ENCODE measurements around the gene TP53BP2.
A peak's percentile ranks its signal among the peaks of the same experiment; 100 is the strongest.
"Not testable (repeated sequence)": the region's sequence is repeated elsewhere in the genome, so short reads cannot be mapped to it uniquely, and the experiment has no call there.

TP53BP2 gene, protein sequence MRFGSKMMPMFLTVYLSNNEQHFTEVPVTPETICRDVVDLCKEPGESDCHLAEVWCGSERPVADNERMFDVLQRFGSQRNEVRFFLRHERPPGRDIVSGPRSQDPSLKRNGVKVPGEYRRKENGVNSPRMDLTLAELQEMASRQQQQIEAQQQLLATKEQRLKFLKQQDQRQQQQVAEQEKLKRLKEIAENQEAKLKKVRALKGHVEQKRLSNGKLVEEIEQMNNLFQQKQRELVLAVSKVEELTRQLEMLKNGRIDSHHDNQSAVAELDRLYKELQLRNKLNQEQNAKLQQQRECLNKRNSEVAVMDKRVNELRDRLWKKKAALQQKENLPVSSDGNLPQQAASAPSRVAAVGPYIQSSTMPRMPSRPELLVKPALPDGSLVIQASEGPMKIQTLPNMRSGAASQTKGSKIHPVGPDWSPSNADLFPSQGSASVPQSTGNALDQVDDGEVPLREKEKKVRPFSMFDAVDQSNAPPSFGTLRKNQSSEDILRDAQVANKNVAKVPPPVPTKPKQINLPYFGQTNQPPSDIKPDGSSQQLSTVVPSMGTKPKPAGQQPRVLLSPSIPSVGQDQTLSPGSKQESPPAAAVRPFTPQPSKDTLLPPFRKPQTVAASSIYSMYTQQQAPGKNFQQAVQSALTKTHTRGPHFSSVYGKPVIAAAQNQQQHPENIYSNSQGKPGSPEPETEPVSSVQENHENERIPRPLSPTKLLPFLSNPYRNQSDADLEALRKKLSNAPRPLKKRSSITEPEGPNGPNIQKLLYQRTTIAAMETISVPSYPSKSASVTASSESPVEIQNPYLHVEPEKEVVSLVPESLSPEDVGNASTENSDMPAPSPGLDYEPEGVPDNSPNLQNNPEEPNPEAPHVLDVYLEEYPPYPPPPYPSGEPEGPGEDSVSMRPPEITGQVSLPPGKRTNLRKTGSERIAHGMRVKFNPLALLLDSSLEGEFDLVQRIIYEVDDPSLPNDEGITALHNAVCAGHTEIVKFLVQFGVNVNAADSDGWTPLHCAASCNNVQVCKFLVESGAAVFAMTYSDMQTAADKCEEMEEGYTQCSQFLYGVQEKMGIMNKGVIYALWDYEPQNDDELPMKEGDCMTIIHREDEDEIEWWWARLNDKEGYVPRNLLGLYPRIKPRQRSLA

DNA sequence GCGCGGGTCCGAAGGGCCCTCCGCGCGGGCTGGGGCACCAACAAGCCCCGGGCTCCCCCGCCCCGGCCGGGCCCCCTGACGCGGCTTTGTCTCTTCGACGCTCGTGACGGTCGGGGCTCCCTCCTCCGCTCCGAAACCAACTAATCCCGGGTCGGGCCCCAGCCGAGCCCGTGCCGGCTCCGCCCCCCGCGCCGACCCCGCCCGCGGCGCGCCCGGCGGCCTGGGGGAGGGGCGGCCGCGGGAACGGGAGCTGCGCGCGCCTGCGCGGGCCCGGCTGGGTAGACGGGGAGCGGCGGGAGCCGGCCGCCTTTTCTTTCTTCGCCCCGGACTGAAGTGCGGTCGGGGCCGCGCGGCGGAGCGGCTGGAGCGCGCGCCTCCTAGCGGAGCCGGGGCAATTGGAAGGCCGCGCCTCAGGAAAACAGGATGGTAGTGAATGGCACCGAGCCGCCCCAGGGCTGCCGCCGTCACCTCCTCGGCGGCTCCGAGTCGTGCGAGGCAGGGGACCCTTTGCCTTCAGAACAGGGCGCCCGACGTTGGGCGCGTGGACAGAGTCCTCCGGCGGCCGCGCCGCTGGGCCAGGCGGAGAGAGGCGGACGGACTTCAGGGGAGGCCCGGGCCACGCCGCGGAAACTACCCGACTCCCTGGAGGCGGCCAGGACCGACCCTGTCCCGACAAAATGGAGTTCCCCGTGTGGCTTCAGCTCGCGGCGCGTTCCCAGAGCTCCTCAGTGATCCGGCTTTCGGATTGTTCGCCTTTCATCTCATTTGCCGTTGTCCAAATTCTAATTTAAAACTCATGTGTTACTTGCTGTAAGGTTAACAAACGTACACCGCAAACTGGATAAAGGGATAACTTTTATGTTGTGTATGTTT lies at the start of gene TP53BP2:
TSS of gene TP53BP2 (minus strand) at position 138 of the 873 bp plus-strand sequence. CDS start 267 bp downstream, outside the sequence.
- DNase-seq (ENCODE audit: low read depth, low spot score), result peak; percentile 69

DNA sequence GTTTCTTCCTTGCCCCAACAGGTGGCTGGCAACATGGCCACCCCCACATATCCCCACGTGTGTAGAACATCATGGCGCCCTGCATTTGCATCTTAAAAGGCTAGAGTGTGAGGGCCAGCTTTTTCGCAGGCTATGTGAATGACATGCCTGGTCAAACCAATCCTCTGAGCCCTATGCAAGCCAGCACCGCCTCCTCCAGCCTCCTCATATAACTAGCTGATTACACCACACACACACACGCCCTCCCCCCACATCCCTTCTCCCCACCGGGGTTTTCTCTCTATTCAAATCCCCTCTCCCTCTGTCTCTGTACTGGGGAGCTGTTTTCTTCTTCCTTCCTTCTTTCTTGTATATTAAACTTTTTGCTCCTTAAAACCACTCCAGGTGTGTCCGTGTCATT lies 44.7 kb upstream of the TP53BP2 start:
- DNase-seq (ENCODE audit: low read depth, low spot score), result not testable (repeated sequence)

- not testable (repeated sequence) for DNase-seq (ENCODE audit: low read depth, low spot score)
Measured at GRCh38 chr1:223889319-223889718, 43.6 kb upstream of the TP53BP2 start.

DNA sequence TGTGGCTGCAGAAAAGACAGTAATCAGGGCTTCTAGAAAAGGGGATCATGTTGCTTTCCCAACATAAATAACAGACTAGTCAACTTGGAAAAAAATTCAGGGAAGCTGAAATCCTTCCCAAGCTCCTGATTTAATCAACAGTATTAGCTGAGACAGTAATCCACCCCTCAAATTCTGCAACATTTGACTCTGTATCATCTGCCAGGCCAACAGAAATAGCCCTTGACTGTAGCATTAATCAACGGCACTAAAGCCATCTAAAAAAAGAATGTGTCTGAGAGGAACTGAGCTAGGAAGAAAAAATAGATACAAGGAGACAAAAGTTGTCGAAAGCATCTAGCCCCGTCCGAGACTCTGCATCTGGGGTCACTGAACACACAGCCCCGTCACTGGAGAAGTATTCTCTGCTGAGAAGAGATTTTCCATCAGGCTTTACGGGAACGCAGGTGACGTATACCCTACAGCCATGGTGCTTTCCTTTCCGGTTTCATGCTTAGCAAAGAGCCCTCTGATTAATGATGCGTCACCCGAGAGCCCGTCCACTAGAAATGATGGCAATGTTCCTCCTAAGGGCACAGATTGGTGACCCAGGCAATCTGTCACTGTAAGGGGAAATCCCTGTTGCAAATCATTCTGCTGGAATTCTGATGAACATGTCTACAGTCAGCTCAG lies 42.1 kb upstream of the TP53BP2 start:
- DNase-seq (ENCODE audit: low read depth, low spot score), result no peak

GRCh38 chr1:223886516-223886921 lies 40.8 kb upstream of the TP53BP2 start:
- no peak for DNase-seq (ENCODE audit: low read depth, low spot score)

- no peak for DNase-seq (ENCODE audit: low read depth, low spot score)
Measured at GRCh38 chr1:223885614-223886013, 39.9 kb upstream of the TP53BP2 start.

GRCh38 chr1:223878598-223879325 lies 33.0 kb upstream of the TP53BP2 start:
- no peak for DNase-seq (ENCODE audit: low read depth, low spot score)

DNA sequence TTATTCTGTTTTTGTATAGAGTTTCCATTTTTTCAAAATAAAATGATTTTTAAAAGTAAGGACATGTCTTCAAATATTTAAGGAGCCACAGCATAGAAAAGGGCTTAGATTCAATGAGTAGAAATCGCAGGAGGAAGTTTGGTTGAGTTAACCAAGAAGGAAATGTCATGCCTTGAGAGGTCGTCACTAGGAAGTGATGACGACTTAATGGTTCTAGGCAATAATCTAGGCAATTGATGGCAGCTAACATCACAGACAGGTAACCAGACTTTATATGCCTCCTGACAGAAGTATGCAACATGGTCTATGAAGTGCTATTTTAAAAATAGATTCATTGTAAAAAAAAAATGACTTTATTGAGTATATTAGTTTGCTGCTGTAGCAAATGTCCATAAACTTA lies 32.1 kb upstream of the TP53BP2 start:
- DNase-seq (ENCODE audit: low read depth, low spot score), result no peak

GRCh38 chr1:223876590-223876989 lies 30.8 kb upstream of the TP53BP2 start:
- DNase-seq (ENCODE audit: low read depth, low spot score), result no peak

- DNase-seq (ENCODE audit: low read depth, low spot score), result no peak
Measured at GRCh38 chr1:223873044-223873443, 27.3 kb upstream of the TP53BP2 start.

- no peak for DNase-seq (ENCODE audit: low read depth, low spot score)
Measured at GRCh38 chr1:223872308-223872901, 26.7 kb upstream of the TP53BP2 start.

DNA sequence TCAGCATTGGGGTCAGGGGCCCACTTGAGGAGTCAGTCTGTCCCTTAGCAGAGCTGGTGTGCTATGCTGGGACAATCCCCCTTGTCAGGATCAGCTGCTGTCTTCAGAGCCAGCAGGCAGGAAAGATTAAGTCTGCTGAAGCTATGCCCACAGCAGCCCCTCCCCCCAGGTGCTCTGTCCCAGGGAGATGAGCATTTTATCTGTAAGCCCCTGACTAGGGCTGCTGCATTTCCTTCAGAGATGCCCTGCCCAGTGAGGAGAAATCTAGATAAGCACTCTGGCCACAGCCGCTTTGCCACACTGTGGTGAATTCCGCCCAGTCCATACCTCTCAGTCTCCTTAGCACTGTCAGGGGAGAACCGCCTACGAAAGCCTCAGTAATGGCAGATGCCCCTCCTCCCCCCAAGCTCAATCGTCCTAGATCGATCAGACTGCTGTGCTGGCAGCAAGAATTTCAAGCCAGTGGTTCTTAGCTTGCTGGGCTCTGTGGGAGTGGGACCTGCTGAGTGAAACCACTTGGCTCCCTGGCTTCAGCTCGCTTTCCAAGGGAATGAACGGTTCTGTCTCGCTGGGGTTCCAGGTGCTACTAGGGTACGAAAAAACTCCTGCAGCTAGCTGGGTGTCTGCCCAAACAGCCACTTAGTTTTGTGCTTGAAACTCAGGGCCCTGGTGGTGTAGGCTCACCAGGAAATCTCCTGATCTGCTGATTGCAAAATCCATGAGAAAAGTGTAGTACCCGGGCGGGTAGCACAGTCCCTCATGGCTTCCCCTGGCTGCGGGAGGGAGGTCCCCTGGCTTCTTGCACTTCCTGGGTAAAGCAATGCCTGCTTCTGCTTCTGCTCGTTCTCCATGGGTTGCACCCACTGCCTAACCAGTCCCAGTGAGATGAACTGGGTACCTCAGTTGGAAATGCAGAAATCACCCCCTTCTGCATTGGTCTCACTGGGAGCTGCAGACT lies 25.1 kb upstream of the TP53BP2 start:
- DNase-seq (ENCODE audit: low read depth, low spot score), result no peak

GRCh38 chr1:223864599-223865368 lies 19.0 kb upstream of the TP53BP2 start:
- not testable (repeated sequence) for DNase-seq (ENCODE audit: low read depth, low spot score)

DNA sequence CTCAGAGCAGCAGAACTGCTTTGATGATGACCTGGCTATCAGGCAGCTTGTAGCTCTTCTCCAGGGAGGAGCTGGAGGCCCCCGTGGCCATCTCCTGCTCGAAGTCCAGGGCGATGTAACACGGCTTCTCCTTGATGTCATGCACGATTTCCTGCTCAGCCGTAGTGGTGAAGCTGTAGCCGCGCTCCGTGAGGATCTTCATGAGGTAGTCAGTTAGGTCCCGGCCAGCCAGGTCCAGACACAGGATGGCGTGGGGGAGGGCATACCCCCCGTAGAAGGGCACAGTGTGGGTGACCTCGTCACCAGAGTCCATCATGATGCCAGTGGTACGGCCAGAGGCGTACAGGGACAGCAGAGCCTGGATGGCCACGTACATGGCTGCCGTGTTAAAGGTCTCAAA lies 18.3 kb upstream of the TP53BP2 start:
- DNase-seq (ENCODE audit: low read depth, low spot score), result no peak

DNA sequence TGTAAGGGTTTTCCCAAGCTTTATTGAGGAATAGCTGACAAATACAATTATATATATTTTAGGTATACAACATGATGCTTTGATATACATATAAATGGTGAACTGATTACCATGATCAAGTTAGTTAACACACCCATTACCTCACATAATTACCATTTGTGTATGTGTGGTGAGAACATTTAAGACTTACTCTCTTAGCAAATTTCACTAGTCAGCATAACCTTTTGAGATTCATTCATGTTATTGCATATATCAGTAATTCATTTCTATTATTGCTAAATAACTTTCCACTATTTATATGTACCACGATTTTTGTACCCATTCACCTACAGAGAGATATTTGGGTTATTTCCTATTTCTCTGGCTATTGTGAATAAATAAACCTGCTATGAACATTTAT lies 16.2 kb upstream of the TP53BP2 start:
- no peak for DNase-seq (ENCODE audit: low read depth, low spot score)

DNA sequence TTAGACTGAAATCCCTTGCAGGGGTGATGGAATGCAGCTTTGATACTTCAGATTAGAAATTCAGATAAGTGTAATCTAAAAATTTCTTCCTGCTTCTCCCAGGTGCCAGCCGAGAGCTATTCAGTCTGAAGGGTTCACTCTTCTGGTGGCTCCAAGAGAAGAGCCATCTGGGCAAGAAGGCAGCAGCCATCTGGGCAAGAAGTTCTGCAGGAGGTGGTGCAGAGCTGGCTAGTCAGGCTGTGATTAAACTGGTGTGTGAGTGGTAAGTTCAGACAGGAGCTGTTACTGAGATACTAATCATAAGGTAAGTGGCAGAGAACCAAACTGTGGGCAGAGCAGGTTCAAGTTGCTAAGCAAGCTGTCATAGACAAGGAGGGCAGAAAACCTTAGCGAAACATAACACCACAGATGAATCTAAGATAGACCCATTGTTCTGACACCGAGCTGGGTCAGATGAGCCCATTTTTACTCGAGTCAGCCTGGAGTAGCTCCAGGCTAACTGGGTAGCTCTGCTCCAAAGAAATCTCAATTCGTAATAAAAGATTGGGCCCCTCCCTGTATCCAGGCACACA lies 14.4 kb upstream of the TP53BP2 start:
- no peak for DNase-seq (ENCODE audit: low read depth, low spot score)

DNA sequence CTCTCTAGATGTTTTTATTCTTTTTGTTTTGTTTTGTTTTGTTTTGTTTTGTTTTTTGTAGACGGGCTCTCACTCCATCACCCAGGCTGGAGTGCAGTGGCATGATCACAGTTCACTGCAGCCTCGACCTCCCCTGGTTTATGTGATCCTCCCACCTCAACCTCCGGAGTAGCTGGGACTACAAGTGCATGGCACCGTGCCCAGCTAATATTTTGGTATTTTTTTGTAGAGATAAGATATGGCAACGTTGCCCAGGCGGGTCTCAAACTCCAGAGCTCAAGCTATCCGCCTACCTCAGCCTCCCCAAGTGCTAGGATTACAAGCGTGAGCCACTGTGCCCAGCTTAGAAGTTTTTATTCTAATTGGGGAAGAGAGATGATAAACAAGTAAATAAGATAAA lies 13.3 kb upstream of the TP53BP2 start:
- DNase-seq (ENCODE audit: low read depth, low spot score), result no peak
